ENCODE results near the gene DVL2. TPM values are rescaled to one million over a fixed set of nuclear protein-coding genes. Genes with fewer than 3 reads are reported as not detected.

Gene DVL2
- total RNA-seq, 1 experiment from 2014 or later, result 25.0 TPM

Other genes starting within 250 kb of the DVL2 start
- not detected in 2 replicates for gene ALOX12, start 238.5 kb downstream of the DVL2 start, total RNA-seq (2014; rRNA removed; shearing (Covaris generic))
- gene RNASEK, start 221.9 kb downstream of the DVL2 start, total RNA-seq (2014; rRNA removed; shearing (Covaris generic)), result 156 and 180 TPM in 2 replicates
- not detected in 2 replicates for gene BCL6B, start 211.5 kb downstream of the DVL2 start, total RNA-seq (2014; rRNA removed; shearing (Covaris generic))
- 0.12 and 0.20 TPM in 2 replicates for gene SLC16A13, start 198.5 kb downstream of the DVL2 start, total RNA-seq (2014; rRNA removed; shearing (Covaris generic))
- gene SLC16A11, start 190.4 kb downstream of the DVL2 start, total RNA-seq (2014; rRNA removed; shearing (Covaris generic)), result 0.49 TPM in 1 of 2 replicates, not detected in the other
- not detected in 2 replicates for gene CLEC10A, start 154.3 kb downstream of the DVL2 start, total RNA-seq (2014; rRNA removed; shearing (Covaris generic))
- gene ASGR2, start 119.7 kb downstream of the DVL2 start, total RNA-seq (2014; rRNA removed; shearing (Covaris generic)), result not detected in 2 replicates
- not detected in 2 replicates for gene ASGR1, start 55.1 kb downstream of the DVL2 start, total RNA-seq (2014; rRNA removed; shearing (Covaris generic))
- 6.5 and 6.6 TPM in 2 replicates for gene DLG4, start 14.7 kb downstream of the DVL2 start, total RNA-seq (2014; rRNA removed; shearing (Covaris generic))
- gene ACADVL, start 14.6 kb downstream of the DVL2 start, total RNA-seq (2014; rRNA removed; shearing (Covaris generic)), result 287 and 295 TPM in 2 replicates
- gene PHF23, start 4.9 kb upstream of the DVL2 start, total RNA-seq (2014; rRNA removed; shearing (Covaris generic)), result 24.7 and 40.3 TPM in 2 replicates
- 451 and 468 TPM in 2 replicates for gene GABARAP, start 7.9 kb upstream of the DVL2 start, total RNA-seq (2014; rRNA removed; shearing (Covaris generic))
- gene CTDNEP1, start 17.2 kb upstream of the DVL2 start, total RNA-seq (2014; rRNA removed; shearing (Covaris generic)), result 37.4 and 38.0 TPM in 2 replicates
- 23.7 and 28.2 TPM in 2 replicates for gene ELP5, start 17.7 kb upstream of the DVL2 start, total RNA-seq (2014; rRNA removed; shearing (Covaris generic))
- gene CLDN7, start 28.0 kb upstream of the DVL2 start, total RNA-seq (2014; rRNA removed; shearing (Covaris generic)), result 0.48 and 2.0 TPM in 2 replicates
- 0.20 TPM in 1 of 2 replicates, not detected in the other for gene SLC2A4, start 47.2 kb upstream of the DVL2 start, total RNA-seq (2014; rRNA removed; shearing (Covaris generic))
- gene YBX2, start 60.1 kb upstream of the DVL2 start, total RNA-seq (2014; rRNA removed; shearing (Covaris generic)), result 0.49 and 0.60 TPM in 2 replicates
- gene EIF5A, start 73.1 kb upstream of the DVL2 start, total RNA-seq (2014; rRNA removed; shearing (Covaris generic)), result 414 and 526 TPM in 2 replicates
- gene GPS2, start 80.8 kb upstream of the DVL2 start, total RNA-seq (2014; rRNA removed; shearing (Covaris generic)), result 92.7 and 97.9 TPM in 2 replicates
- gene NEURL4, start 94.8 kb upstream of the DVL2 start, total RNA-seq (2014; rRNA removed; shearing (Covaris generic)), result 3.5 and 4.8 TPM in 2 replicates
- gene ACAP1, start 102.0 kb upstream of the DVL2 start, total RNA-seq (2014; rRNA removed; shearing (Covaris generic)), result 0.12 and 0.20 TPM in 2 replicates
- 3.4 and 5.1 TPM in 2 replicates for gene KCTD11, start 117.6 kb upstream of the DVL2 start, total RNA-seq (2014; rRNA removed; shearing (Covaris generic))
- not detected in 2 replicates for gene TMEM95, start 120.6 kb upstream of the DVL2 start, total RNA-seq (2014; rRNA removed; shearing (Covaris generic))
- 0.60 and 0.78 TPM in 2 replicates for gene TNK1, start 146.6 kb upstream of the DVL2 start, total RNA-seq (2014; rRNA removed; shearing (Covaris generic))
- 20.8 and 23.2 TPM in 2 replicates for gene PLSCR3, start 160.0 kb upstream of the DVL2 start, total RNA-seq (2014; rRNA removed; shearing (Covaris generic))
- gene TMEM256, start 169.6 kb upstream of the DVL2 start, total RNA-seq (2014; rRNA removed; shearing (Covaris generic)), result 177 and 229 TPM in 2 replicates
- gene NLGN2, start 173.3 kb upstream of the DVL2 start, total RNA-seq (2014; rRNA removed; shearing (Covaris generic)), result 3.7 and 4.2 TPM in 2 replicates
- gene SPEM1, start 185.8 kb upstream of the DVL2 start, total RNA-seq (2014; rRNA removed; shearing (Covaris generic)), result 0.10 TPM in 1 of 2 replicates, not detected in the other
- not detected in 2 replicates for gene SPEM2, start 191.1 kb upstream of the DVL2 start, total RNA-seq (2014; rRNA removed; shearing (Covaris generic))
- not detected in 2 replicates for gene SPEM3, start 194.3 kb upstream of the DVL2 start, total RNA-seq (2014; rRNA removed; shearing (Covaris generic))
- gene TMEM102, start 200.9 kb upstream of the DVL2 start, total RNA-seq (2014; rRNA removed; shearing (Covaris generic)), result 2.9 and 5.5 TPM in 2 replicates
- gene FGF11, start 205.0 kb upstream of the DVL2 start, total RNA-seq (2014; rRNA removed; shearing (Covaris generic)), result 2.0 and 4.1 TPM in 2 replicates
- 10.4 and 11.9 TPM in 2 replicates for gene CHRNB1, start 210.5 kb upstream of the DVL2 start, total RNA-seq (2014; rRNA removed; shearing (Covaris generic))
- gene ZBTB4, start 245.1 kb upstream of the DVL2 start, total RNA-seq (2014; rRNA removed; shearing (Covaris generic)), result 14.3 and 14.8 TPM in 2 replicates
- not detected in 2 replicates for gene SLC35G6, start 246.9 kb upstream of the DVL2 start, total RNA-seq (2014; rRNA removed; shearing (Covaris generic))
- 15.4 and 22.3 TPM in 2 replicates for gene POLR2A, start 249.8 kb upstream of the DVL2 start, total RNA-seq (2014; rRNA removed; shearing (Covaris generic))

Measured in RPMI7951 (cell line).